Right ventricle myocardium inferior (tissue), 1 donor: ENCODE results near the gene TNFRSF8. TPM values are rescaled to one million over a fixed set of nuclear protein-coding genes. Genes with fewer than 3 reads are reported as not detected.

Experiments
- ATAC-seq: fragments of 200-7000 bp; cut with Tn5 transposase; one replicate; pipeline ENCODE4 v1.9.1; 2020; ENCODE audit warnings: mild to moderate bottlenecking, moderate library complexity
- DNase-seq: peaks from one replicate; pipeline ENCODE4 v3.0.0; 2021; ENCODE audit errors: missing footprints
- intact Hi-C: fragments of 100-400 bp; cut with DNase I; formaldehyde crosslinking; loops from one replicate; pipeline ENCODE4 v1.11.0; 2022
- total RNA-seq: library from RNA; stranded (reverse); fragmentation: NEBNext Ultra II Directional; extraction: Animal tissue kit (Norgen Biotek cat#: 25700); gene quantifications from one replicate; pipeline ENCODE4 v1.2.1, GENCODE V29; 2021
- donor health status: DM: no; HTN: yes; CAD: no; lungs with severe emphysema.

TNFRSF8 gene
- total RNA-seq, 1 donor from 2014 or later: 0.92 TPM

DNA sequence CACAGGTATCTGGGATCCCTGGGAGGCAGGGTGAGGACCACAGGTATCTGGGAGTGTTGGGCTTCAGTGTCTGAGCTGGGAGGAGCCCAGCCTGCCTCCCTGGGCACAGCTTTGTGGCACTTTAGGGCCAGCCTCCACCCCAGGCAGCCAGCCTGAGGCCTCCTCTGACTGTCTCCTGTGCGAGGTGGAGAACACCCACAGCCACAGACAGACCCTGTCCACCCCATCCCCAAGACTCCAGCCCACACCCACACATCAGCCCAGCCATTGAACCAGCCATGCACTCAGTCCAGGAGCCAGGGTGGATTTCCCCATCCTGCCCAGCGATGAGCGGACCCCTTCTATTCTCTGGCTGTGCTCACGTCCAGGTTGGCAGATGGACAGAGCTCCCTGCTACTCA, 81.9 kb downstream of the TNFRSF8 start:
- intact Hi-C loops: loop anchor here (5.0 kb wide), 1 partner anchor 37 kb away; no protein-coding TSS in a partner anchor
- ATAC-seq (no peak), DNase-seq (no peak)

DNA sequence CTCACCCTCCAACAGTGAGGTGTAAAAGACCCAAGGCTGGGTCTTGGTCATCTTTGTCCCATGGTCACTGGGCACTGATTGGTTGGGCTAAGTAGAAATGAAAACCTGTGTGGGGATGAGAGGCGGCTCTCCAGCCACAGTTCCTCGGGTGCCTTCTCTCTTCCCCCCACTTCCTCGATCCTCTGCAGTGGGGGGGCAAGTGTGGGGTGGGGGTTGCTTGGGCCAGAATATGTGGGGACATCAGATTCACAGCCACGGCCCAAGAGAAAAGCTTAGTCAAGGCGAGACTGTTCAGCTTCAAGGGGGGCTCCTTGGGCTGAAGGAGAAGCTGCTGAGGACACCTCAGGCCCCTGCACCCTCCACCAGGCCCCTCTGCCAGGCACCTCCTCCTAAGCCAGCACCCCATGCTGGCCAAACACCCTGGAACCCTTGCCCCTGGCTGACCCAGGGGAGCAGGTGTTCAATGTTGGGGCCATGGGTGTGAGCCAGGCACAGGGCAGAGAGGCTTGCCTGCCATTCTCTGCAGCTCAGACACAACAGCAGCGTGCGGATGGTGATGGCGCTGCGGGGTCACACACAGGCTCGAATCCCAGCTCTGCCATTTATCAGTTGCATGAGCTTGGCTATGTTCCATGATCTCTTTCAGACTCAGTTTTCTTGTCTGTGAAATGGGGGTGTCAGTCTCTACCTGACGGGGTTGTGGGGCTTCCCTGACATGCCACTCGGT, 82.7 kb downstream of the TNFRSF8 start:
- DNase-seq (no peak), ATAC-seq (no peak)
- intact Hi-C loops: no loop called here

DNA sequence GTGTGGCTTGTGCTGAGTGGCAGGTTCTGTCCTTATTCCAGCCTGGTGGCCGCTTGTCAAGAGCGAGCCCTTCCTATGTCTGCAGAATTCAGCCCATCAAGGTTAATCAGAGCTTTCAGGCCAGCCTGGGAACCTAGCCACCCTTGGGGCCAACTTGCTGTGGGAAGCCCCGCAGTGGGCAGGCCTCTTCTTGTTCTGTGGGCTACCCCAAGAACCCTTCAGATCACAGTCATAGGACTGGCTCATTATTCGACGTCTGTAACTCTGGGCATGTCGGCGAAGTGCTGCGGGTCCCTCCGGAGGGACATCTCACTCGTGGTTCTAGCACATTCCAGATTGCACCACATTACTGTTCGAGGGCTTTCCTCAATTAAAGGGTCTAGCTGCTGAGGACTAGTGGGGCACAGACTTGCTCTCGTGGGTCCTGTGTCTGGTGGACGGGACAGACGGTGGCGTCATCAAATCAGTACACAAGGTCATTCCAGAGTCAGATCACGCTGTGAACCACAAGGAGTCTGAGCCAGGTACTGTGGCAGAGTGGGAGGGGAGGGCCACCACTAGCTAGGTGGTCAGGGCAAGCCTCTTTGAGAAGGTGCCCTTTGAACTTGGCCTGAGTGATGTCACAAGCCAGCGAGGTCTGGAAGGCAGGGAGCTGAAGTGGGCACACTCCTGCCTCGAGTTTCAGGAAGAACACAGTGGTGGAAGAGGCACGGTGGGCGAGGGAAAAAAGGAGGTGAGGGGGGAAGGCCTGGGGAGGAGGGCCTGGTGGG, 83.4 kb downstream of the TNFRSF8 start:
- intact Hi-C loops: no loop called here
- DNase-seq (no peak), ATAC-seq (no peak)

GRCh38 chr1:12147201-12147701, 84.1 kb downstream of the TNFRSF8 start:
- intact Hi-C loops: no loop called here
- DNase-seq: no peak
- ATAC-seq: no peak

DNA sequence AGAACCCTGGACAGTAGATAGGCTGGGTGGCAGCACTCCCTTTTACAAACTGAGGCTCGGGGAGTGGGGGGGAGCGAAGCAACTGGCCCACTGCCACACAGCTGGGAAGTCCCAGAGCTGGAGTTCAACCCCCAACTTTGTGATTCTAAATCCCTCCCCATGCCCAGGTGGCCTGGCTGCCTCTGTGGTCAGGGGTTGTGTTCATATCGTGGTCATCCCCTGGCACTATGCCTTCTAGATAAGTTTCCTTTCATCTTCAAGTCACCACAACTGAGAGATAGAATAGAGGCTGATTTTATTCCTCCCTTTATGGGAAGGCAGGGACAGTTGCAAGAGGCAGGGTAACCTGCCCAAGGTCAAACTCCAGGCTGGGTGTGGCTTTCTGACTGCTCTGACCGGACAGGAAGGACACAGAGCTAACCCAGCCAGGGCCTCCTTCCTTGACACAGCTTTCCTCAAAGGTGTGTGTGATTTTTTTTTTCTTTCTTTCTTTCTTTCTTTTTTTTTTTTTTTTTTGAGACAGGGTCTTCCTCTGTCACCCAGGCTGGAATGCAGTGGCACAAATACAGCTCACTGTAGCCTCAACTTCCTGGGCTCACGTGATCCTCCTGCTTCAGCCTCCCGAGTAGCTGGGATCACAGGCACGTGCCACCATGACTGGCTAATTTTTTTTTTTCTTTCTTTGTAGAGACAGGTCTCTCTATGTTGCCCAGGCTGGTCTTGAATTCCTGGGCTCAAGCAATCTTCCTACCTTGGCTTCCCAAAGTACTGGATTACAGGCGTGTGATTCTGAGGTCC, 85.3 kb downstream of the TNFRSF8 start:
- ATAC-seq (no peak), DNase-seq (no peak)
- intact Hi-C loops: no loop called here

GRCh38 chr1:12148958-12149790, 86.1 kb downstream of the TNFRSF8 start:
- no peak for DNase-seq
- intact Hi-C loops: no loop called here
- ATAC-seq: no peak

GRCh38 chr1:12149791-12150175, 86.7 kb downstream of the TNFRSF8 start:
- DNase-seq: no peak
- no peak for ATAC-seq
- intact Hi-C loops: no loop called here

GRCh38 chr1:12150456-12151200, 87.5 kb downstream of the TNFRSF8 start:
- ATAC-seq (peak; percentile 20), DNase-seq (no peak)
- intact Hi-C loops: no loop called here

DNA sequence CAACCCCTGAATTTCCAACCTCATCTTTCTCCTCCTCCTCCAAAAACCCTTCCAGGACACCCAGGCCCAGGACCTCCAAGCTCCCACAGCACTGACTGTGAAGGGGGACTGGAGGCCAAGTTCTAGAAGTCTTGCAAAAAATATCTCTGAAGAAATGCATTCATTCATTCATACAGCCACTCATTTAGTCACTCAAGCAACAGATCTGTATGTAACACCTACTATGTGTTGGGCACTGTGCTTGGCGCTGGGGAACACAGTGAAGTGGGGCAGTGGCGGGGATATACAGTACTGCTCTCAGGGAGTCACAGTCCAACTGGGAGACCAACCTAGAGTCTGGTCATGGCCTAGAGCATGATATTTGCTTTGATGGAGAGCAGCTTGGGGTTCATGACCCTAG, 88.4 kb downstream of the TNFRSF8 start:
- no peak for DNase-seq
- no peak for ATAC-seq
- intact Hi-C loops: no loop called here

DNA sequence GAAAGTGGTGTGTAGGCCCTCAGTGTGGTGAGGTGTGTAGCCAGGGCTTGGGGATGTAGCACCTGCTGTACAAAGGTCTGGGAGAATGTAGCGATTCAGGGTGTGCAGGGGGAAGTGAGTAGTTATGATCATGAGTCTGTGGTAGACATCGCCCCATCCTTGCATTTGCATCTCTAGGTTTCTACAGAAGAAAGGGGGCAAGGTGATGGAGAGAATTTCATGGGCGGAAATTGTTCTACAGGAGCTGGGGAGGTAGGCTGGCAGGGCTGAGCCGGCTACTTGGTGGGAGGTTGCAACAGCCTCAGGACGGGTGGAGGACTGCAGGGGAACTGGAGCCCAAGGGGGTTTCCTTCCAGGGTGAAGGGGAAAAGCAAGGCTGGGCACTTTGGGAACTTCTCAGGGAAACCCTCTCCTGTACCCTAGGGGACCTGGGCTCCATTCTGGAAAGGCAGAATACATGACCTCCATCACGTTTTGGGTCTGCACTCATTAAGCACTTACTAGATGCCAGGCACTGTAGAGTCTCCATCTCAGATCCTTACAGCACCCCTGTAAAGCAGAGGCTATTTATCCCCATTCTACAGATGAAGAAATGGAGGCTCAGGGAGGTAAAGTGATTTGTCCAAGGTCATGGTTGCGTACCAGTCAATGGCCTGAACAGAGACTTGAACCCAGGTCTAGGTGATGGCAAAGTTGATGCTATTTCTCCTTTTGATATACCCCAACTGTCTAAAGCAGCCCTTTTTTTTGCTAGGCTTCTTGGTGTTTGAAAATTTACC, 89.2 kb downstream of the TNFRSF8 start:
- DNase-seq: no peak
- no peak for ATAC-seq
- intact Hi-C loops: no loop called here

GRCh38 chr1:12153181-12153785, 90.2 kb downstream of the TNFRSF8 start:
- intact Hi-C loops: no loop called here
- peak; percentile 75 for ATAC-seq
- DNase-seq: peak; percentile 91

DNA sequence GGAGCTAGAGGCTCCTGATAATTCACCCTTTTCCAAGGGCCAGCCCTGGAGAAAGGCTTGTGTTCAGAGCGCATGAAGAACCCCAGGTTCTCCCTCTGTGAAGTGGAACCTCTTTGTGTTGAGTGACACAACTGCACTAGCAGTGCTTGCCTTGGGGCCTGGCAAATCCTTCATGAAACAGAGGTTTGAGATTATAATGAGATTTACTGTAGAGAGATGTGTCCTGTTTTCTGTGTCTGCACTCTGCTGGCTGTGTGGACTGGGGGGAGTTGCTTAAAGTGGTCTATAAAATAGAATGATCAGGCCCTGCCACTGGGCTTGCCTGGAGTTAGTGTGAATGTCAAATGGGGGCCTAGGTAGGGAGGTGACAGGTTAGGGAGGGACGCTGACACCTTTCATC, 92.2 kb downstream of the TNFRSF8 start:
- ATAC-seq: no peak
- DNase-seq: no peak
- intact Hi-C loops: no loop called here

GRCh38 chr1:12157366-12158231, 94.5 kb downstream of the TNFRSF8 start:
- DNase-seq: peak; percentile 55
- ATAC-seq: no peak
- intact Hi-C loops: no loop called here

DNA sequence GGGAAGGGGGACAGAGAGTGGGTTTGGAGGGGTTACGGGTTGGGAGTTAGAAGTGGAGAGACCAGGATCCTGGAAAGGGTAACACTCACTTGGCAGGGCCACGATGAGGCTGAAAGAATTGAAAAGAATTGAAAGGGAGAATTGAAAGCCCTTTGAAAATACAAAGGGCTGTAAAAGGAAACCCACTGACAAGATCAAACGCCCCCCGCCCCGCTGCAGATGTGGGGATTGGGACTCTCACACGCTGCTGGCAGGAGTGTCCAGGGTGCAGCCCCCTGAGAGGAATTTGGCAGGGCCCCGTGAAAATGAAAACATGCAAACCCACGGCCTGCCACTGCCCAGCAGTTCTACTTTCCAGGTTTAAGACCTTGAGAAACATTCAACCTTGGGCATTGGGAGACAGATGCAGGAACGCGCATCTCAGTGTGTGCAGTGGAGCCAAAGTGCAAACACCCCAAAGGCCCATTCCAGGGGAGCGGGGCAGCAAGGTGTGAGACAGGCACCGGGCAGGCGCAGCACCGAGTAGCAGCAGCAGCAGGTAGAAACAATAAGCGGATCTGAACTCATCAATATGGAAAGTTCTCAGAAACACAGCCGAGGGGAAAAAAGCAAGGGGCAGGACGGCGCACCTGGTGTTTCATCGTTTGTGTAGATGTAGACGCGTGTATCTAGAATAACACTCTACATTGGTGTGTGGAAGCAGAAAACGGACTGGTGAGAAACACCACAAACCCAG, 95.4 kb downstream of the TNFRSF8 start:
- DNase-seq (peak; percentile 20), ATAC-seq (no peak)
- intact Hi-C loops: no loop called here

DNA sequence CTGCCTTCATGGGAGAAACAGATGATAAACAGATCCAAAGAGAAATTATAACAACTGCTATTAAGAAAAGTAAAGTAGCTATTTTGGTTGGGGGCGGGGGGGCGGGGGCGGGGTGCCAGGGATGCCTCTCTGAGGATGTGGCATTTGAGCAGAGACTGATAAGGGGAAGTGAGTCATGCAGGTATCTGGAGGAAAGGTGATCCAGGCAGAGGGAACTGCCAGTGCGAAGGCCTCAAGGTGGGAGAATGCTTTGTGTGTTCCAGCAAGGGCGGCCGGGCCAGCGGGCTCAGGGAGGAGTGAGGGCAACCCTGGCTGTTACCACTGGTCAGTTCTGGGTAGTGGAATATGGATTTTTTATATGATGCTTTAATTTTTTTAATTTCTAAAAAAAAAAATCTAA, 96.7 kb downstream of the TNFRSF8 start:
- intact Hi-C loops: no loop called here
- peak; percentile 1 for DNase-seq
- ATAC-seq: no peak
